Measurements from ENCODE around the gene FRAS1. TPM values are rescaled to one million over a fixed set of nuclear protein-coding genes. Genes with fewer than 3 reads are reported as not detected.

The FRAS1 gene
- total RNA-seq, 4 donors from 2014 or later: 3.4 to 11.7 (median 4.2) TPM

DNA sequence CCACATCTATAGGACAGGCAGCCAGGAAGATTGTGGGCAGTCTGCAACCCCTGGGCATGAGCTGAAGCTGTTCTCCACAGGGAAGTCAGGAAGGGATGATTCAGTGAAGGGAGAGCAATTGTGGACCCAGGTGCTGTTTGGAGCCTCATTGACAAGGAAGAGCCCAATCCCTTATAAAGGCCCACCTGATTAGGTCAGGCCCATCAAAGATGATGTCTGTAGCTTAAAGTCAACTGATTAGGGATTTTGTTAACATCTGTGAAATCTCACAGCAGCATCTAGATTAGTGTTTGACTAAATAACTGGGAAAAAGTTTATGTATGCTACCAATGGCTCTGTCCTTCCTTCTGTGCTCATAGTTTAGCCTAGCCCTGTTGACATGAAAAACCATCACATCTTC, 127.5 kb downstream of the FRAS1 start:
- Histone ChIP-seq H3K27me3 (no peaks in the 10 kb centered on the region), H3K27ac (no peak overlapping the region), H3K4me3 (no peak overlapping the region), H3K9me3 (no peaks in the 10 kb centered on the region), H3K36me3 (no peaks in the 10 kb centered on the region), H3K4me1 (no peaks in the 10 kb centered on the region)
- no peak for ATAC-seq
- TF ChIP-seq POLR2AphosphoS5 (IDR thresholded peaks at IDR 0.05) (no peak), CTCF (IDR thresholded peaks at IDR 0.05) (no peak), EP300 (IDR thresholded peaks at IDR 0.05) (no peak), POLR2A (IDR thresholded peaks at IDR 0.05) (no peak)

DNA sequence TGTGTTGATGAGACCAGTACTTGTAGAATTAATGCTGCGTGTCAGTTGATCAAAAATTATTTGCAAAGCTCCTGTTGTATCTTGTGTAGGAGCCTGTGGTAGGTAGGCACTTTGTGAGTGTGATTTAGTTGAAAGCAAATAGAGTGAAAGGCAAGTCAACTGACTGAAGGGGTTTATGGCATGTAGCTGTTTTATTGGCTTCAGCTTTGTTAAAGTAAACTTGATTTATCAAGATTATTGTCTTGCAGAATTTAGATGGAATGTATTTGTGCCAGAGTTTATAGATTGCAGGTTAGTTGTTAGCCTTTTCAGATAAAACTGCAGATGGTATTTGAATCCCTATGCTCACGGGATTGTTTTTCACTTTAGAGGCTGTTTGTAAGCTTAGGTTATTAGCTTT, 128.0 kb downstream of the FRAS1 start:
- 83 to 92% methylated on average over 2 of the region's 2 CpGs for WGBS, 2 donors (ENCODE audit: low coverage in 1 of 2)
- no peak for ATAC-seq
- H3K27ac ChIP-seq: no peak overlapping the region

DNA sequence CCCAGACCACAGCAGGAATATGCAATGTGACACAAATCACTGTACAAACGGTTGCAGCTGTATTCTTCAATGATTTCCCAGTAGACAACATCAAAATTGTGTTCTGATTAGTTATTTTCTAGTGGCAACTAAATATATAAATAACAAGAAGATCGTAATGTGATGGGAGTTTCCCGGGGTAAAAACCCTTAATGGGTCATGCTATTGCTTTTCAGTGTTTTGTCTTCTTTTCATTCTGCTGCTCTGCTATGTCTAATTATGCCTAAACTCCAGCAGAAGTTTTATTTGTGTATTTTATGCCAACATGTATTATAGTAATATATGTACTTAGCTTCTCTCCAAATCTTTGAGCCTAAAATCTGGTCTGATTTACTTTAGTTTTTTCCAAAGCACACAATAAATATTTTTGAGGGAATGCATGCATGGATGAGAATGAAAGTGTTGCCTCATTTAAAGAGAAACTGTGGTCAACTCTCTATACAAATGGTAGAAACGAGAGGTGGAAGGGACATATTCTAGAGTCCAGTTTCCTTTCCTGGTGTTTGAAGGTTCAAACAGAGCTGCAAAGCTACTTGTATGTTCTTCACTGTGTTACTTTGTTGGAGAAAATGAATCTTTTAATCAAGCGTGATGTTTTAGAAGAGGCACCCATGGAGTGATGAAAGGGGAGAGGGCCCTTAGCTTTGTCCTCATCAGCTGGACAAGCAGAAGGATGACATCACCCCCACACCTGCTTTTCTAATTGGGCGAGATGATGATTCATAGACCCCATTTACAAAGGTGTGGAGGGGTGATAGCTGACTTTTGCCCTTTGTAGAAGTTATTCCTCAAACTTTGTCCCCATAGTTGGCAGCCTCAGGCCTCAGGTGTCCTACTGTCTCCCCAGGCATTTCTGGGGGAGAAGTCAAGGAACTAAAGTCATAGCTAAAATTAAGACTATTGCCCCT, 129.7 kb downstream of the FRAS1 start:
- ATAC-seq: no peak
- no peak overlapping the region for H3K4me3 ChIP-seq

More for the DNA sequence above, 128.0 kb downstream of the FRAS1 start:
- no peaks in the 10 kb centered on the region for H3K36me3 ChIP-seq
- H3K9me3 ChIP-seq: no peaks in the 10 kb centered on the region
- no peak for TF ChIP-seq POLR2AphosphoS5 (IDR thresholded peaks at IDR 0.05)
- TF ChIP-seq POLR2A (IDR thresholded peaks at IDR 0.05): no peak
- no peak for TF ChIP-seq EP300 (IDR thresholded peaks at IDR 0.05)
- no peaks in the 10 kb centered on the region for H3K4me1 ChIP-seq
- no peaks in the 10 kb centered on the region for H3K27me3 ChIP-seq
- H3K4me3 ChIP-seq: no peak overlapping the region

GRCh38 chr4:78190068-78190467, 132.9 kb downstream of the FRAS1 start:
- H3K4me3 ChIP-seq: no peak overlapping the region
- ATAC-seq: no peak
- H3K36me3 ChIP-seq: no peaks in the 10 kb centered on the region
- H3K9me3 ChIP-seq: peaks cover 0 to 6% (median 0%) of the 10 kb centered on the region in 3 donors
- no peak overlapping the region for H3K27ac ChIP-seq
- WGBS, 2 donors (ENCODE audit: low coverage in 1 of 2): 70% methylated on average over 1 of the region's 1 CpG; no CpG with 5 or more reads in 1 of the 2 donors
- H3K27me3 ChIP-seq: no peaks in the 10 kb centered on the region
- no peaks in the 10 kb centered on the region for H3K4me1 ChIP-seq
- TF ChIP-seq POLR2A (IDR thresholded peaks at IDR 0.05) (no peak), EP300 (IDR thresholded peaks at IDR 0.05) (no peak), POLR2AphosphoS5 (IDR thresholded peaks at IDR 0.05) (no peak)

More for the DNA sequence above, 129.7 kb downstream of the FRAS1 start:
- no peaks in the 10 kb centered on the region for H3K9me3 ChIP-seq
- no peaks in the 10 kb centered on the region for H3K27me3 ChIP-seq
- 67 to 81% methylated on average over 5 to 6 of the region's 6 CpGs for WGBS, 2 donors (ENCODE audit: low coverage in 1 of 2)
- no peaks in the 10 kb centered on the region for H3K4me1 ChIP-seq
- no peak for TF ChIP-seq POLR2A (IDR thresholded peaks at IDR 0.05)
- no peak for TF ChIP-seq POLR2AphosphoS5 (IDR thresholded peaks at IDR 0.05)
- H3K36me3 ChIP-seq: no peaks in the 10 kb centered on the region
- no peak overlapping the region for H3K27ac ChIP-seq

- H3K36me3 ChIP-seq: no peaks in the 10 kb centered on the region
- H3K4me3 ChIP-seq: no peak overlapping the region
- H3K4me1 ChIP-seq: no peaks in the 10 kb centered on the region
- peaks cover 0 to 11% (median 0%) of the 10 kb centered on the region in 3 donors for H3K9me3 ChIP-seq
- no peak overlapping the region for H3K27ac ChIP-seq
- no peak for ATAC-seq
- TF ChIP-seq POLR2A (IDR thresholded peaks at IDR 0.05): no peak
- TF ChIP-seq EP300 (IDR thresholded peaks at IDR 0.05): no peak
- no peak for TF ChIP-seq CTCF (IDR thresholded peaks at IDR 0.05)
- no peak for TF ChIP-seq POLR2AphosphoS5 (IDR thresholded peaks at IDR 0.05)
- H3K27me3 ChIP-seq: no peaks in the 10 kb centered on the region
These were observed 133.5 kb downstream of the FRAS1 start for GRCh38 chr4:78190595-78190994.

- Histone ChIP-seq H3K4me3 (no peak overlapping the region), H3K27ac (no peak overlapping the region), H3K27me3 (no peaks in the 10 kb centered on the region), H3K4me1 (no peaks in the 10 kb centered on the region), H3K9me3 (peaks cover 0 to 14% (median 0%) of the 10 kb centered on the region in 3 donors), H3K36me3 (no peaks in the 10 kb centered on the region)
- no peak for TF ChIP-seq POLR2AphosphoS5 (IDR thresholded peaks at IDR 0.05)
- no peak for TF ChIP-seq CTCF (IDR thresholded peaks at IDR 0.05)
- no peak for TF ChIP-seq POLR2A (IDR thresholded peaks at IDR 0.05)
- TF ChIP-seq EP300 (IDR thresholded peaks at IDR 0.05): no peak
- 36 to 73% methylated on average over 2 to 4 of the region's 4 CpGs for WGBS, 2 donors (ENCODE audit: low coverage in 1 of 2)
- no peak for ATAC-seq
These were observed 140.8 kb downstream of the FRAS1 start for GRCh38 chr4:78197947-78198346.
